NCI-H1694 treated with DMSO at 0.1 percent for 48 hours (cell line): ENCODE results near the gene IL17D.
"Not testable (repeated sequence)": the region's sequence is repeated elsewhere in the genome, so short reads cannot be mapped to it uniquely, and the experiment has no call there.

Experiments
- DNase-seq: peaks from one replicate; lab custom pipeline; 2025; lab: John Stamatoyannopoulos, UW

Gene IL17D

DNA sequence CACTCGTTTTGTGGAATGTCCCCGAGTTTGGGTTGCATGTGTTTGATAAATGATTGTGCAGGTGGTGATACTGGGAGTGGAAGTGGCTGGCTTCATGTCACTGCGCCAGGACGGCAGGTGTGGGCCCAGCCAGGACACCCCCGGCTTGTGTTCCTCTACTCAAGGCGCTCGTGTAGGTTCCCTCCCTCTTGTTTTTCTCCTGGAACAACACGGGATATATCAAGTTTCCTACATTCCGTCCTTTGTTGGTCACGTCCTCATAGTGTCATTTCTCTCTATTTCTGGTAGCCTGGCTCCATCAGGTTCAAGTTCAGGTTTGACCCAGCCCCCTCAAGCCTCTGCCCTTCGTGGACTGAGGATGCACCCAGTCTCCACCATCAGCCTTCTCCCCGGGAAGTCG lies 16.3 kb downstream of the IL17D start:
- DNase-seq, result no peak

- DNase-seq, result no peak
Measured at GRCh38 chr13:20720499-20720898, 17.0 kb downstream of the IL17D start.

GRCh38 chr13:20721058-20721453 lies 17.6 kb downstream of the IL17D start:
- DNase-seq, result no peak

GRCh38 chr13:20721454-20722357 lies 18.2 kb downstream of the IL17D start:
- peak; percentile 8 for DNase-seq

DNA sequence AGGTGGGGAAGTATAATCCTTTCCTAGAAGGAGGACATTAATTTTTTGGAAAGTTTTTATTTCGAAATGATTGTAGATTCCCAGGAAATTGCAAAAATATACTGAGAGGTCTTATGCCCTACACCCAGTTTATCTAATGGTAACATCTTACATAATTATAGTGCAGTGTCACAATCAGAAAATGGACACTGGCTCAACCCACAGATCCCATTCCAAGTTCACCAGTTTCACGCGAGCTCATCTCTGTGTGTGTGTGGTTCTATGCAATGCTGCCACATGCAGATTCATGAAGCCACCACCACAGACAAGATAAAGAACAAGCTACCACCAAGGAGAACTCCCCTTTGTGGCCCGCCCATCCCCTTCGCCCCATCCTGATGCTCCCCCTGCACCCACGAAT lies 24.4 kb downstream of the IL17D start:
- DNase-seq, result no peak

- DNase-seq, result no peak
Measured at GRCh38 chr13:20728579-20729311, 25.2 kb downstream of the IL17D start.

GRCh38 chr13:20729633-20730585 lies 26.4 kb downstream of the IL17D start:
- no peak for DNase-seq

DNA sequence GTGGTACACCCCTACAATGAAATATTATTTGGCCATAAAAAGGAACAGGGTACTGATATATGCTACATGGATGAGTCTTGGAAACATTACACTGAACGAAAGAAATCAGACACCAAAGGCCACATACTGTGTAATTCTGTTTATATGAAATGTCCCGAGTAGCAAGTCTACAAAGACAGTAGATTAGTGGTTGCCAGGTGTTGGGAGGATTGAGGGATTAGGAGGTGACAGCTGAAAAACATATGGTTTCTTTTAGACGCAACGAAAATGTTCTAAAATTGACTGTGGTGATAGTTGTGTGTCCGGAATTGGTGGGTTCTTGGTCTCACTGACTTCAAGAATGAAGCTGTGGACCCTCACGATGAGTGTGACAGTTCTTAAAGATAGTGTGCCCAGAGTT lies 35.1 kb downstream of the IL17D start:
- DNase-seq, result no peak

GRCh38 chr13:20740021-20740420 lies 36.5 kb downstream of the IL17D start:
- DNase-seq, result no peak

GRCh38 chr13:20743830-20744404 lies 40.4 kb downstream of the IL17D start:
- not testable (repeated sequence) for DNase-seq

- no peak for DNase-seq
Measured at GRCh38 chr13:20749377-20749776, 45.9 kb downstream of the IL17D start.

GRCh38 chr13:20754009-20754408 lies 50.5 kb downstream of the IL17D start:
- DNase-seq, result no peak

- no peak for DNase-seq
Measured at GRCh38 chr13:20760872-20761271, 57.4 kb downstream of the IL17D start.

DNA sequence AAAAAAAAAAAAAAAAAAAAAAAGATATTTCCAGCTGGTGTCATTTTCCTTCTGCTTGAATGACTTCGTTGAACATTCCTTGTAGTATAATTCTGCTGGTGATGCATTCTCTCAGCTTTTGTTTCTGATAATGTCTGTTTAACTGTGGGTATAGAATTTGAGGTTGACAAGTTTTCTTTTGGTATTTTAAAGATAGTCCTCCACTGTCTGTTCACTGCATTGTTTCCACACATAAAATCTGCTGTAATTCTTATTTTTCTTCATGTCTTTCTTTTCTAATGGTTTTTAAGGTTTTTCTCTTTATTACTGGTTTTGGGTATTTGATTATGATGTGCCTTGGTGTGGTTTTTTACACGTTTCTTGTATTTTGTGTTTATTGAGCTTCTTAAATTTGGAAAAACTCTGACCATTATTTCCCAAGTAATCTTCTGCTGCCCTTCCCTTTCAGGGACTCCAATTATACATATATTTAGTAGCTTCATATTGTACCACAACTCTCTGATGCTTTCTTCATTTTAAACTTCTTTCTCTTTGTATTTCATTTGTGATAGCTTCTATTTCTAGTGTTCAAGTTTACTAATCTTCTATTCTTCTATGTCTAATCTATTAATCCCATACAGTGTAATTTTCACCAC lies 63.9 kb downstream of the IL17D start:
- DNase-seq, result no peak

DNA sequence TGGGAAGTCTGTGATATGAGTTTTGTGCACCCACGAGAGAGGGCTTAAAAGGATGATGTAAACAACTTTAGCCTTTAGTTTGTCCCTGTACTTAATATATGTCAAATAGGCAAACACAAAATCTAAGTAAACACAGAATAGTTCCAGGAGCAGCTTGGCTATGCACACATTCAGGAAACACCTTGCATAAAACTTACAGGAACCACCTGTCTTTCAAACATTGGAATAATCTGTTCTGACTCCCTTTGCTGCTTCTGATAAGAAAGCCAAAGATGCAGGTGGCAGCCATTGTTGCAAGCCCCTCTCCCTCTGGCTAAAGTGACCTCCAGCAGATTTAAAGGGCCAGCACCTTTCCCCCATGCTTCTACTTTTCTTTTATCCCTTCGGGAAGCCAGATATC lies 65.6 kb downstream of the IL17D start:
- DNase-seq, result no peak

DNA sequence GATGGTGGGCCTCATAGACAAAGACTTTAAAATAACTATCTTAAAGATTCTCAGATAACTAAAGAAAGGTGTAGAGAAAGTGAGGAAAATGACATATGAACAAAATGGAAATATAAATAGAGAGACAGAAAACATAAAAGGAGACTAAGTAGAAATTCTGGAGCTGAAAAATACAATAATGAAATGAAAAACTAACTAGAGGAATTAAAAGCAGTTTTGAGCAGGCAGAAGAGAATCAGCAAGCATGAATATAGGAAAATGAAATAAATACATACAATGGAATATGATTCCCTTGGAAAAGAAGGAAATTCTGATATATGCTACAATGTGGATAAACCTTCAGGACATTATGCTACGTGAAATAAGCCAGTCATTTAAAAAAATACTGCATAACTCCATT lies 66.3 kb downstream of the IL17D start:
- DNase-seq, result no peak
